GM21723 (cell line): Measurements from ENCODE around the gene PXDN.
A peak's percentile ranks its signal among the peaks of the same experiment; 100 is the strongest.

ENCODE experiments used
- ATAC-seq: cut with Tn5 transposase; IDR thresholded peaks from one replicate; pipeline ENCODE4 v1.9.1; 2021; ENCODE audit warnings: mild to moderate bottlenecking, moderate library complexity; ENCODE audit not compliant: unreplicated experiment

PXDN gene

DNA sequence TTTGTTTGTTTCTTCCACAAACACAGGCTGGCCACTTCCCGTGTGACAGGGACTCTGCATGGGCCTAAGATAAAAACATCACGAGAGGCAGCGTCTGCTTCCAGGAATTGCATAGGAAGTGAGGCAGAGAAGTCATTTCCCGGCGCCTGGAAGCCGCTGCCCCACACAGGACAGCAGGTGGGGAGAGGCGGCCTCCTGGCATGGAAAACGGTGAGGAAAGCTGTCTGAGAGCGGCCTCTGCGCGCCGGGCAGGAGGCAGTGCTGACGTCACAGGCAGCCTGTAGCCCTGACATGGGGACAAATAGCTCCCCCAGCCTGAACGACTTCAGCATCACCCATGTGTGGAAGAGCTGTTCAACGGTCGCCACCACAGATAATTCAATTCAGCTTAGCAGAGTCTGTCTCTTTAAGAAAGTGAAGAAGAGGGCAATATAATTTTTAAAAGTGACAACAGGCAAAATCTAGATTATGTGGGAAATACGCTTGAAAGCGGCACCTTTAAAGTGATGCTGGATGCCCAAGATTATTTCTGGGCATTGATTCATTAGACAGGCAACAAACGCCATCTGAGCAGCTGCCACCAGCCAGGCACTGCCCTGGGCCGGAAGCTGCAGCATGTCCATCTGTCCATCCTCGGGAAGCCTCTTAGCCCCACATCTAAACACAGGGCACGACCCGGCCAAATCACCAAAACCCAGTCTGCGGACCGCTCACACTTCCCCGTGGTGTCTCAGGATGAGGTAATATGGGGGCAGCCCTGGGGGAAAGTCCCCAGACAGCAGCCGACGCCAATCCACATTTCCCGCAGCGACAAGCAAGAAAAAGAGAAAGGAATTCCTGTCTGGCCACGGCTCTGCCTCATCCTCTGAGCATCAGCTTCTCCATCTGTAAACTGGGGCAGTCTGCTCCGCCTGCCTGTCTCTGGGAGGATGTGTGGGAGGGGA lies 138.9 kb downstream of the PXDN start:
- peak; percentile 58 for ATAC-seq

- ATAC-seq: no peak
Observed at GRCh38 chr2:1603521-1603920, 140.8 kb downstream of the PXDN start.

GRCh38 chr2:1603059-1603458 lies 141.3 kb downstream of the PXDN start:
- ATAC-seq: no peak

- ATAC-seq: no peak
Observed at GRCh38 chr2:1602278-1603010, 141.9 kb downstream of the PXDN start.

- no peak for ATAC-seq
Observed at GRCh38 chr2:1601471-1602277, 142.6 kb downstream of the PXDN start.

DNA sequence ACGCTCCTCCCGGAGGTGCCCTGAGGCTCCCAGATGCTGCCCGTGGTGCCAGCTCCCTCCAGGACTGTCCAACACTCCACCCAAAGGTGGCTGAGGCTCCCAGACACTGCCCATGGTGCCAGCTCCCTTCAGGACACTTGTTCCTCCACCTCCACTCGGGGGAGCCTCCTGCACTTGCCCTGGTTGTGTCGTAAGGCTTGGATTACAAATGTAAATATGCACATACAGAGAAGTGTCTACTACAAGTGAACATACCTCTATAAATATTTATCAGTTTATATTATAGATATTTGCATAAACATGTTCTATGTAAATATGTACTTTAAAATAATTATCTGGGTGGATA lies 143.3 kb downstream of the PXDN start:
- ATAC-seq: no peak

GRCh38 chr2:1600191-1601066 lies 143.9 kb downstream of the PXDN start:
- no peak for ATAC-seq

- ATAC-seq: no peak
Observed at GRCh38 chr2:1599301-1600085, 144.8 kb downstream of the PXDN start.

- ATAC-seq: no peak
Observed at GRCh38 chr2:1598800-1599199, 145.5 kb downstream of the PXDN start.

DNA sequence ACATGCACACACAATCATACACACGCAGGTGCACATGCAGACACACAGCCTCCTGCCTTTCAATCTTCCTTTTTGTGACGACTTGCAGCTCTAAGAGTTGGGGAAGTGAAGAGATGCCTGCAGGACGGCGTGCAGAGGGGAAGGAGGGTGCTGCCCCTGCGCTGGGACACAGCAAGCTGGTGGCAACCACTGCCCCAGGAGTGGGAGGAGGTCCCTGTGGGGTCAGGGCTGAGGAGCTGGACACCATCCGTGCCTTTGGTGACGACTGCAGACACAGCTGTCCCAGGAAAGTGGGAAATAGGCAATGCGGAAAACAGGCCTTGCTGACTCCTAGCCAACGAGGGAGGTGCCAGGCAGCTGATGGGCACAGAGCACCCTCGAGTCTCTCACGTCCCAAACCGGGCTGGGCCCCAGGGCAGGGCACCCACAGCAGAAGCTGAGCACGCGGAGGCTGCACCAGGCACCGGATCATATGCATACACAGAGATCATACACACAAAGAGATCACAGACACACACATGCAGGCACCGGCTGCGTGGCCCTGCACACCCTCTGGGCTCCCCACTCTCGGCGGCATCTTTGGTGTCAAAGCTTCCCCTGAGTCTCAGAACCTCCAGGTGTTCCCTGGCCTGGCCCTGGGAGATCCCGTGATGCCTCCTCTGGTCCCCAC lies 146.1 kb downstream of the PXDN start:
- ATAC-seq: no peak

GRCh38 chr2:1595274-1595673 lies 149.0 kb downstream of the PXDN start:
- no peak for ATAC-seq

DNA sequence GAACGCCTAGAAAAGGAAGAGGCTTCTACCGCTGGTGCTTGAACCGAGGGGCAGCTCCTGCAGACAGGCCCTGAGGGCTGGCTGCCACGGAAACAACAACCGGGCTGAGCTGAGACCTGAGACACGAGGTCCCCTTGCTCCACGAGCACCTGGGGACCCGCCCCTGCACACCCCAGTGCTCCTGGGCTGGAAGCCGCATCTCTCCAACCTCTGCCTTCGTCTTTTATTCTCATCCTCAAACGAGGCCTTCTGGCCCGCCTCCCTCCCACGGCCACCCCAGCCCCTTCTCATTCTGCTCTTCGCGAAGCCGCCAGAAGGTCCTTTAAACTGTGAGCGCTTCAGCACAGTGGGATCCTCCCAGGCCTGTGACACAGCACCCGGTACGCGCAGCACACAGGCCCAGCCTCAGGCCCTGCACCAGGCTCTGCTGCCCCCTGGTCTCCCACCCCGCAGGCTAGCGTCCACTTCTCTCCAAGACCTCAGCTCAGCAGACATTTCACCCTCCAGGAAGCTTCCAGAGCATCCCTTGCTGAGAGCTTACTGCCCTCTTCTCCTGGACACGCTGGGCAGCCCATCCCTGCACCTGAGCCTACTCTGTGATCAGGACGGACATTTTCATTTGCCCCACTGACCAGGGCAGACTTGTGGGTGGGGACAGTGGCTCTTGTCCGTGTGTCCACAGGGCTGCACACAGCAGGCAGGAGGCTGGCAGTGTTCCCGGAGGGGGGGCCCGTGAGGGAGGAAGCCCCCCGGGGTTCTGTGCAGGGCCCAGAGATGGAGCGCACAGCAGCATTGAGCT lies 149.7 kb downstream of the PXDN start:
- ATAC-seq: no peak

- ATAC-seq: no peak
Observed at GRCh38 chr2:1594123-1594372, 150.3 kb downstream of the PXDN start.

DNA sequence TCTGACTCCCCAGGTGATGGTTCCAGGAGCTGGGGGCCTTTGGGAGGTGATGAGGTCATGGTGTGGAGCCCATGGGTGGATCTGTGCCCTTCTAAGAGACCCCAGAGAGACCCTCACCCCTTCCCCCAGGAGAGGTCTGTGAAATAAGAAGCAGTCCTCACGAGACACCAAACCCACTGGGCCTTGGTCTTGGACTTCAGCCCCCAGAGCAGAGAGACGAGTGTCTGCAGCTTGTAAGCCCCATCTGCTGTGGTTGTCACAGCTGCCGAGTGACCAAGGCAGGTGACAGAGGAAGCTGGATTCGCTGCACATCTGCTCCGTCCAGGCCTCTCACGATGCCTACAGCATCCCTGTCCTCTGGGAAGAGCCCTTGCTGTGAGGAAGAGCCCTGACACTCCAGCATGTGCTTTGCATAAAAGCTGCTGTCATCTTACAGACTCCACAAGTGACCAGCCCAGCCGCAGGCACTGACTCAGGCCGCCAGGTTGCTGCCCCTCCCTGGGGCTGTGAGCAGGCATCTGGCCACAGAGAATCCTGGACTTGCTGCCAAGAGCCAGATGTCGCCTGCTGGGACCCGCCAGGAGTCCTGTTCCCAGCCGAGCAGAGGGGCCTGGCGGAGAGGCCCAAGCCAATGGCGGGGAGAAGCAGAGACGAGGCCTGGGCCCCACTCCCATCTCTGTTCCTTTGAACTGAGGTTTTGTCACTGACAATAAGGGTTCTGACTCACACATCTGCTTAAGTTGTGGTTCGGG lies 150.8 kb downstream of the PXDN start:
- no peak for ATAC-seq

DNA sequence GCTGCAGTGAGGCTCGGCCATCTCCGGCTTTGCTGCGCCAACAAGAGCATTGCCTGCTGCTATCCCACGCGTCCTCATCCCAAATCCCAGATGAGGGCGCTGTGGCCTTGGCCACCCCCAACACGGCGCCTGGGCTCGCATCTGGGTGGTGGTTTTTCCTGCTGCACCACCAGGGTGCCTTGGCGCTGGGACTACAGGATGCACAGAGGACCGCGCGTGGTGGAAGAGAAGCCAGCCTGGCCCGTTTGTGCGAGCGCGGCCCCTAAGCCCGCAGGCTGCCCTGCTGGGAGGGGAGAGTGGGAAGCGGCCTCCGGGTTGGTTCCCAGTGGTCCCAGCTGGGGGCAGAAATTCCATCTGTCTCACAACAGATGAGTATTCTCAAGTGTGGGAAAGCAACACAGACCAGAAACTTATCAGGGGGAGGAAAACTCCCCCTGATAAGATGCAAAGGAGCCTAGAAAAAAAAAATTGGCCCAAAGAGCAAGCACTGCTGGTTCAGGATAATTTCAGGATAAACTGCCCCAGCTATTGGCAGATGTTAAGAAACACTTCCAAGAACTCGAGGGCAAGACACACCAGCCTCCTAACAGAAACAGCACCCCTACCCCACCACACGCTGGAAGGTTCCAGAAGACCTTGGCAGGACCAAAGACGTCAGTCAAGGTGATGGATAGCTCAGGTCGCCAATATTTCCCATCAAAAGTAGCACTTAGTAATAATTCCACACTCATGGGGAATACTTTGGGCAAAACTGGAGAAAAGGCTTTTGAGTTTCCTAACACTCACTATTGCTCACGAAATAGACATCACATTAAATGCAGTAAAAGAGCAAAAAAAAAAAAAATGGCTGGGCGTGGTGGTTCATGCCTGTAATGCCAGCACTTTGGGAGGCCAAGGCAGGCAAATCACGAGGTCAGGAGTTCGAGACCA lies 152.1 kb downstream of the PXDN start:
- no peak for ATAC-seq

- no peak for ATAC-seq
Observed at GRCh38 chr2:1591461-1591770, 152.9 kb downstream of the PXDN start.
